Heart right ventricle (tissue), 16 donors: Measurements from ENCODE around the gene ROCK1. TPM values are rescaled to one million over a fixed set of nuclear protein-coding genes. Genes with fewer than 3 reads are reported as not detected.

Experiments used
- ATAC-seq, 8 donors: fragments of 200-7000 bp; cut with Tn5 transposase; one replicate each; pipeline ENCODE4 v1.9.1; 2020; ENCODE audit warnings: mild to moderate bottlenecking in 8 of 8, moderate library complexity in 8 of 8, moderate number of reproducible peaks in 1 of 8
- DNase-seq, 2 donors: peaks; one replicate each; pipeline ENCODE4 v3.0.0-alpha.2; 2020
- H3K27ac ChIP-seq, 10 donors: fragments of 200-600 bp; sonication (generic) in 2 of 10; one replicate each; pipeline versions ENCODE4 v1.5.0 to v1.8.0; 2020 to 2022; ENCODE audit warnings: mild to moderate bottlenecking in 3 of 10
- H3K27me3 ChIP-seq, 7 donors: fragments of 200-600 bp; one replicate each; pipeline ENCODE4 v1.8.0; 2021 to 2022; ENCODE audit warnings: mild to moderate bottlenecking in 2 of 7
- H3K36me3 ChIP-seq, 9 donors: fragments of 200-600 bp; sonication (generic) in 1 of 9; one replicate each; pipeline versions ENCODE4 v1.5.0 to v1.8.0; 2020 to 2022; ENCODE audit warnings: mild to moderate bottlenecking in 2 of 9
- H3K4me1 ChIP-seq, 9 donors: fragments of 200-600 bp; sonication (generic) in 1 of 9; one replicate each; pipeline versions ENCODE4 v1.5.0 to v1.8.0; 2020 to 2022; ENCODE audit warnings: mild to moderate bottlenecking in 4 of 9
- H3K4me3 ChIP-seq, 10 donors: fragments of 200-600 bp; sonication (generic) in 2 of 10; one replicate each; pipeline versions ENCODE4 v1.5.0 to v1.8.0; 2020 to 2022; ENCODE audit warnings: mild to moderate bottlenecking in 7 of 10, moderate library complexity in 2 of 10
- H3K9me3 ChIP-seq, 11 donors: fragments of 200-600 bp in 10 of 11; sonication (generic) in 2 of 11; one replicate each; pipeline versions ENCODE4 v1.5.0 to v1.8.0; 2013 to 2022; ENCODE audit warnings: mild to moderate bottlenecking in 2 of 11, control low read depth in 1 of 11, moderate library complexity in 1 of 11
- WGBS, 2 donors: extraction: QIAGEN DNeasy Blood & Tissue Kit; methylation state at CpG; one replicate each; pipeline ENCODE4 v1.1.7; 2013; ENCODE audit warnings: inconsistent platforms in 1 of 2; 5-methylcytosine and 5-hydroxymethylcytosine counted together
- intact Hi-C, 10 donors: fragments of 100-400 bp; cut with DNase I; formaldehyde crosslinking; loops; one replicate each; pipeline versions ENCODE4 v1.11.1 to v1.14.2; 2022
- long read RNA-seq, 3 donors: library from polyadenylated mRNA; unstranded; transcript quantifications; one replicate each; pipeline ENCODE4 v2.0.0, GENCODE V29; 2020 to 2021
- polyA plus RNA-seq, 2 donors: library from polyadenylated mRNA; stranded (reverse); fragments of 200-250 nt; gene quantifications; one replicate each; pipeline ENCODE4 v1.2.3, GENCODE V29; 2013
- total RNA-seq, 10 donors: library from RNA; stranded (reverse); fragmentation: NEBNext Ultra II Directional in 3 of 10; extraction: Animal tissue kit (Norgen Biotek cat#: 25700) in 3 of 10; gene quantifications; one replicate each; pipeline versions ENCODE4 v1.2.1 to v1.2.4, GENCODE V29; 2021 to 2023
- TF ChIP-seq, protein P1 (sequence below), 9 donors: fragments of 200-600 bp; sonication (generic) in 2 of 9; IDR thresholded peaks; one replicate each; pipeline versions ENCODE4 v1.5.0 to v1.8.0; 2021 to 2022; ENCODE audit warnings: antibody characterized with exemption in 9 of 9, mild to moderate bottlenecking in 5 of 9, moderate library complexity in 1 of 9
- donor health status: Arrhythmogenic right ventricular cardiomyopathy.
- donor health status: ischemic (EF 13 %, LVEDD 7.1; RV severe dilation, severe dysfunction).
- donor health status: healthy with polysubstance abuse.
- donor health status: DM: no; HTN: yes; CAD: no.
- donor health status: DM: no; HTN: no; CAD: no.
- donor health status: ischemic (EF 25% LVEDD 6.9; RV normal size, moderate dysfunction).
- donor health status: ischemic (EF 25% LVEDD 5.7; RV mildly dilated, moderate dysfunction).
- donor health status: healthy.
- donor health status: DM: yes; HTN: yes; CAD: no.
- donor health status: Ischemic cardiomyopathy.
- donor health status: ischemic (EF 35%, LVEDD 5.7; RV mildly dilated, moderate dysfunction).
- donor health status: nonischemic (EF 11% LVEDD 7.7; RV severe dilation, severe dysfunction).
- donor health status: DM: yes; HTN: yes; CAD: no.
- donor health status: PGD.
- donor health status: ischemic (EF 29% LVEDD 5.4; RV normal size, mild dysfunction).
- donor health status: nonischemic (EF 23%, LVEDD 6.1; RV moderate dilation, normal function).

The ROCK1 gene
- total RNA-seq (10 to 100 TPM; 28.6 to 44.1 (median 36.3) TPM), polyA plus RNA-seq (10 to 100 TPM; 12.5 to 19.6 TPM)
- long read RNA-seq, donor 1, partial matches to known transcripts, result 112 of 118 reads
- long read RNA-seq, donor 1, other reads (novel, unspliced or antisense), result 6 of 118 reads
- long read RNA-seq, donor 2, partial matches to known transcripts, result 101 of 108 reads
- long read RNA-seq, donor 2, other reads (novel, unspliced or antisense), result 7 of 108 reads
- long read RNA-seq, donor 3, partial matches to known transcripts, result 79 of 83 reads
- long read RNA-seq, donor 3, other reads (novel, unspliced or antisense), result 4 of 83 reads

DNA sequence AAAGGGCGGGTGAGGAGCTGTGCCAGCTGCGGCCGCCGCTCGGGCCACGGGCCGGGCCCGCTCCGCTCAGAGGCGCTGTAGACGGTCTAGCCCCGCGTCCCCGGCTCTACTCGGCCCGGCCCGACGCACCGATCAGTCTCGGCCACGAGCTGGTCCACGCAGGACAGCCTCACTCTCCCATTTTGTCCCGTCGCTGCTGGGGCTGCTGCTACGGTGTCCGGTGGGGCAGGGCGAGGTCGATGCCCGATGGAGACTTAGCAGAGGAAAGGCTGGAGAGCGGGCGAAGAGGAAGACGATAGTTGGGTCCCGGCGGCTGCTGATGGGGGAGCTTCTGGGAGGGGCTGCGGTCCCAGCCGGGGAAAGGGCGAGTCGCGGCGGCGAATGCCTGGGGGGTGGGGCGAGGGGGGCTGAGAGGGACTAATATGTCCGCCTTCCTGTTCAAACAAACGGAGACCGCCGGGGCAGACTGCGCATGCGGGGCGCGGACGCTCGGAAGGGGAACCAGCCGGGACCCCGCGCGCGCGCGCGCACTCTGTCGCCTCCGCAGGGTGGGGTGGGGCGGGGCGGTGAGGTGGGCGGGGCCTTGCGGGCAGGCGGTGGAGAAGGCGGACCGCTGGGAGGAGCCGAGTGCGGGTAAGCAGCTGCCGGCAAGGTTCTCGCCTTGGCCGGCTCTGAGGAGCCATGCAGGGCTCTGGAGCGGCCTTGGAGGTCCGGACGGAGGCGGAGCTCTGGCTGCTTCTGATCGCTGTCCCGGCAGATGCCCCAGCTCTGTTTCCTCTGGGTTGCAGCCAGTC, at the start of gene ROCK1:
Gene ROCK1, minus strand, starts transcription at position 468 of the 794 bp plus-strand sequence. CDS start 903 bp downstream, outside the sequence.
- H3K9me3 ChIP-seq, result no peaks in the 10 kb centered on the region
- H3K4me1 ChIP-seq, result peaks cover 0 to 48% (median 43%) of the 10 kb centered on the region in 9 donors
- intact Hi-C loops, result loop anchor here in 5 of 10 donors (5.0 to 10.0 kb wide), 4 partner anchors 73 to 137 kb away; no protein-coding TSS in a partner anchor
- peak; percentile 99 to 100 for DNase-seq
- H3K27me3 ChIP-seq, result no peaks in the 10 kb centered on the region
- no peaks in the 10 kb centered on the region for H3K36me3 ChIP-seq
- TF ChIP-seq, protein P1, sequence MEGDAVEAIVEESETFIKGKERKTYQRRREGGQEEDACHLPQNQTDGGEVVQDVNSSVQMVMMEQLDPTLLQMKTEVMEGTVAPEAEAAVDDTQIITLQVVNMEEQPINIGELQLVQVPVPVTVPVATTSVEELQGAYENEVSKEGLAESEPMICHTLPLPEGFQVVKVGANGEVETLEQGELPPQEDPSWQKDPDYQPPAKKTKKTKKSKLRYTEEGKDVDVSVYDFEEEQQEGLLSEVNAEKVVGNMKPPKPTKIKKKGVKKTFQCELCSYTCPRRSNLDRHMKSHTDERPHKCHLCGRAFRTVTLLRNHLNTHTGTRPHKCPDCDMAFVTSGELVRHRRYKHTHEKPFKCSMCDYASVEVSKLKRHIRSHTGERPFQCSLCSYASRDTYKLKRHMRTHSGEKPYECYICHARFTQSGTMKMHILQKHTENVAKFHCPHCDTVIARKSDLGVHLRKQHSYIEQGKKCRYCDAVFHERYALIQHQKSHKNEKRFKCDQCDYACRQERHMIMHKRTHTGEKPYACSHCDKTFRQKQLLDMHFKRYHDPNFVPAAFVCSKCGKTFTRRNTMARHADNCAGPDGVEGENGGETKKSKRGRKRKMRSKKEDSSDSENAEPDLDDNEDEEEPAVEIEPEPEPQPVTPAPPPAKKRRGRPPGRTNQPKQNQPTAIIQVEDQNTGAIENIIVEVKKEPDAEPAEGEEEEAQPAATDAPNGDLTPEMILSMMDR (IDR thresholded peaks at IDR 0.05), result no peak
- H3K4me3 ChIP-seq, result peak within 1 kb of the TSS; percentile 85 to 99 (median 96)
- ATAC-seq, result peak; percentile 95 to 98 (median 96)
- 0 to 1% methylated on average over 61 to 80 of the region's 80 CpGs for WGBS, 2 donors
- H3K27ac ChIP-seq, result peak within 1 kb of the TSS; percentile 87 to 99 (median 98)

DNA sequence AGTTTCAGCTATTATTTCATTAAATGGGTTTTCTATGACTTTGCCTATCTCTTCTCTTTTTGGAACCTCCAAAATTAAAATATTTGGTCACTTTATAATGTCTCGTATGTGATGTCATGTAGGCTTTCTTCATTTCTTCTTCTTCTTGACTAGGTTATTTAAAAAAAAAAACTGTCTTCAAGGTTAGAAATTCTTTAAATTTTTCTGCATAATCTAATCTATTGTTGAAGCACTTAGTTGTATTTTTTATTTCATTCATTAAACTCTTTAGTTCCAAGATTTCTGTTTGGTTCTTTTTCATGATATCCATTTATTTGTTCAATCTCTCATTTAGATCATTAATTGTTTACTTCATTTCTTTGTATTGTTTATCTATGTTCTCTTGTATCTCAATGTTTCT, 43.8 kb upstream of the ROCK1 start:
- no peak for DNase-seq
- no peaks in the 10 kb centered on the region for H3K27me3 ChIP-seq
- no peak overlapping the region for H3K27ac ChIP-seq
- no peak for ATAC-seq
- TF ChIP-seq, protein P1 (IDR thresholded peaks at IDR 0.05), result no peak
- intact Hi-C loops, result no loop called here
- no peaks in the 10 kb centered on the region for H3K4me1 ChIP-seq
- H3K36me3 ChIP-seq, result no peaks in the 10 kb centered on the region
- no peak overlapping the region for H3K4me3 ChIP-seq
- peaks cover 0 to 54% (median 18%) of the 10 kb centered on the region in 11 donors for H3K9me3 ChIP-seq
- 96 to 100% methylated on average over 1 of the region's 1 CpG for WGBS, 2 donors

- no peak overlapping the region for H3K4me3 ChIP-seq
- intact Hi-C loops, result no loop called here
- TF ChIP-seq, protein P1 (IDR thresholded peaks at IDR 0.05), result no peak
- H3K27ac ChIP-seq, result no peak overlapping the region
- ATAC-seq, result no peak
- no peaks in the 10 kb centered on the region for H3K36me3 ChIP-seq
- DNase-seq, result no peak
- no peaks in the 10 kb centered on the region for H3K9me3 ChIP-seq
- H3K27me3 ChIP-seq, result no peaks in the 10 kb centered on the region
- peaks cover 0 to 11% (median 0%) of the 10 kb centered on the region in 9 donors for H3K4me1 ChIP-seq
These were observed 34.4 kb upstream of the ROCK1 start for GRCh38 chr18:21146016-21146415.

DNA sequence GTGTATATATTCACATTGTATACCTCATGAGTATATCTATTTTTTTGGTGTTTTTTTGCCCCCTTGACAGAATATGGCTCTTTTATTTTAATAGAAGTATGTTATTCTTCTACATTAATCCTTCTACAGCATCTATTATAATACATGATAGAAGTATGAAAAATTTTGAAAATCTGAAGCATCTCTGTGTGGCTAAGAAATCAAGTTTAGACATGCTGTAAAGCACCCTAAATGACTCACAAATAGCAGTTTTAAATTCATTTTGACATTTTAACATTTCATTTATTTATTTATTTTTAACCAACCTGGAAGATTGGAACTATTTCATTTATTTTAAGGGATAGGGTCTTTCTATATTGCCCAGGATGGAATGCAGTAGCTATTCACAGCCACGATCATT, 33.8 kb upstream of the ROCK1 start:
- DNase-seq (no peak), ATAC-seq (no peak)
- Histone ChIP-seq H3K36me3 (no peaks in the 10 kb centered on the region), H3K4me1 (peaks cover 0 to 11% (median 0%) of the 10 kb centered on the region in 9 donors), H3K27me3 (no peaks in the 10 kb centered on the region), H3K27ac (no peak overlapping the region), H3K9me3 (no peaks in the 10 kb centered on the region), H3K4me3 (no peak overlapping the region)
- intact Hi-C loops, result no loop called here
- 79% methylated on average over 1 of the region's 1 CpG for WGBS, 2 donors
- TF ChIP-seq, protein P1 (IDR thresholded peaks at IDR 0.05), result no peak
